GM19193 (cell line): ENCODE results near the gene KLF9.

Experiments
- POLR2A ChIP-seq: IDR thresholded peaks from 4 replicates; pipeline ENCODE4 v1.6.1; 2011; ENCODE audit not compliant: insufficient read depth, insufficient read length; ENCODE audit errors: extremely low read depth

The KLF9 gene

DNA sequence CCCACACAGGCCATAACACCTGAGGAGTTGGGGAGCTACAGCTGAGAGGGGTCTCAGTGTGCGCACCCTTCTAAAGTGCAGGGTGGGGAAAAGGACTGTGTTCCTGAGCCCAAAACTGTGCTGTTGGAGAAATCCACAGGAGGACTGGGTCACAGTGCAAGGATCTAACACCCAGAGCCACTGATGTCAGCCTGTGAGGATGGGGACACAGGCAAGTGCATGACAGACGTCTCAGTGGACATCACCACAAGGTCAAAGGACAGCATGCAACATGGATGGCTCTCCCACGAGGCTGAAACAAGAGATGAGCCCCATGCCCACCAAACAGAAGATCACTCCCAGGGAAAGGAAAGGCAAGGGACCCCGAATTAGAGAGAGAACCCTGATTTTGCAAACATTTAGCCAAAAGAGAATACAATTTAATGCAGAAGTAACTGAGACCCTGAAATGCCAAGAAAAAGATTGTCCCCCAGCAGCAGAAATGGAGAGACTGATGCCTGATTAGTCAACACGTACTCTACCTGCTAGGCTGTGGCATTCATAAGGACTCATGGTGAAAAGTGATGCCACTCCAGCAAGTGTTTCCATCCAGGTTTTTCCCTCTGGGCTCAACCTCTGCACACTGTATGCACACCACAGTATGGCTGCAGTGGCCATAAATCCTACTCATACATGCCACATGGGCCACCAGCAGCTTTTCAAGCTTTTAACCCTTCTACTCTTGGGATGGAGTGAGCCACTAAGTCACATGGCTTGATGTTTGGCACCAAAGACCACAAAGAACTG, 14.2 kb downstream of the KLF9 start:
- no peak for TF ChIP-seq POLR2A

DNA sequence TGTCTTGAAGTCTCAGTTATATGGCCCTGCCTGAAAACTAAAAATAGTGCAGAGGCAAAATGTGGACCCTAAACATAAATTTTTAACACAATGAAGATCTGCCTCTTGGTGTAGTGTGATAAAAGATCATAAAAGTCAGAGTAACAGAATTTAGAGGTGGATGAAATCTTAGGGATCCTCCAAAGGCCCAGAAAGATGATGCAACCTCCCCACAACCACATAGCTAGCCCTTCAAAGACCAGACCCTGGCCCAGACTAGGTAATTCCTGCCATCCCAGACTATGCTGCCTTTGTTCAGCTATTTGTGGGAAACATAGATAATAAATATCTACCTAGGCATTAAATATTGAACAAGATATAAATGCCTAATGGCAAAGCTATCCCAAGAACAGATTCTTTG, 15.3 kb downstream of the KLF9 start:
- TF ChIP-seq POLR2A, result no peak

DNA sequence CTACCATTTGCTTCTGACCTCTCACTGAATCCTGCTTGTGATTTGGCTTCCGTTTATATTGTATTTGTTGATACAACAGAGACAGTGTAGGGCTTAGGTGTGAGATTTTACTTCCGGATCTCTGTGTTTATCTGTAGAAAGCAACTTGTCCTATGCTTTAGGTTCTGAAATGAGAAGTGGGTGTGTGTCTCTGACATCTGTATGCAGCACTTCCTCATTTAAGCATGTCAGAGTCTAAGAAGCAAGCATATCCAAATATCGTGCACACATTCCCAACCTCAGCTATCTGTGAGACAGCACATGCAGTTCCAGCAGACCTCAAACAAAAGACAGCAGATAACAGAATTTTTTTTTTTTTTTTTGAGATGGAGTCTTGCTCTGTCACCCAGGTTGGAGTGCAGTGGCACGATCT, 16.3 kb downstream of the KLF9 start:
- no peak for TF ChIP-seq POLR2A

DNA sequence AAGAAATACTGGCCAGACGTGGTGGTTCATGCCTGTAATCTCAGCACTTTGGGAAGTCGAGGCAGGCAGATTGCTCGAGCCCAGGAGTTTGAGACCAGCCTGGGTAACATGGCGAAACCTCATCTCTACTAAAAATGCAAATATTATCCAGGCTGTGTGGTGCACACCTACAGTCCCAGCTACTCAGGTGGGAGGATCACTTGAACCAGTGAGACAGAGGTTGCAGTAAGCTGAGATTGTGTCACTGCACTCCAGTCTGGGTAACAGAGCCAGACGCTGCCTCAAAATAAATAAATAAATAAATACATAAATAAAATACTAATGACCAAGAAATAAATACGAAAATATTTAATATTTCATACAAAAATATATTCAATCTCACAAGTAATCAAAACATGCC, 18.8 kb downstream of the KLF9 start:
- TF ChIP-seq POLR2A, result no peak

DNA sequence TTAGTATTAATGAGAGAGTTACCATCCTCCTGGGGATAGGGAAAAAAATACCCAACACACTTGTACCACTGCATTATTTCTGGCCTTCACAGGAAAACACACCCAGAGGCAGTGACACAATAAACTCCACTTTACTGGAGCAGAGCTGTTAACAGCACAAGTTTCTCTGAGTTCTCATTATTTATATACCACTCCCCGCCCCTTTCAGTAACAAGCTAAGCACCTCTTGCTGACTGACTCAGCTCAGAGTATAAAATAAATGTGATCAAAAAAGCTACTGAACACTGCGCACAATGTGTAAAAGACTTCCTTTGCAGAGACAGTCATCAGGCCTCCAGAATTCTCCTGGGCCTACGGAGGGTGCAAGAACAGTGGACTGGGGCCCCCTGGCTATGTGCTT, 21.6 kb downstream of the KLF9 start:
- no peak for TF ChIP-seq POLR2A

DNA sequence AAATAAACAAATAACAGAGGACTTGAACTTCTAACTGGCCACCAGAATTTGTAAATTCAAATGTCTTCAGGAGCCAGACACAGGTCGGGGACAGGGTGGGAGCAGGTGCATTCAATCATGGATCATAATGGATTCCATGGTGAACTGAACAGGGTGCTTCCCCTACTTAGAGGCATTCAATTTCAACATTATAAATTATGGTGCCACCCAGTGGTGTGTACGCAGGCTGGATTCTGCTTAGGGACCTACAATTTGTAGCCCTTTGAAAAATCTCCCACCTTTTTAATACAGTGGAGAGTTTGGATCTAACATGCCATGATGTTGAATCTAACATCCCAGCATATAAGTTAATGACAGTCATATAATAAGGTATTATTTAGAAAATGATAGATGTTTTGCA, 22.3 kb downstream of the KLF9 start:
- TF ChIP-seq POLR2A, result no peak

DNA sequence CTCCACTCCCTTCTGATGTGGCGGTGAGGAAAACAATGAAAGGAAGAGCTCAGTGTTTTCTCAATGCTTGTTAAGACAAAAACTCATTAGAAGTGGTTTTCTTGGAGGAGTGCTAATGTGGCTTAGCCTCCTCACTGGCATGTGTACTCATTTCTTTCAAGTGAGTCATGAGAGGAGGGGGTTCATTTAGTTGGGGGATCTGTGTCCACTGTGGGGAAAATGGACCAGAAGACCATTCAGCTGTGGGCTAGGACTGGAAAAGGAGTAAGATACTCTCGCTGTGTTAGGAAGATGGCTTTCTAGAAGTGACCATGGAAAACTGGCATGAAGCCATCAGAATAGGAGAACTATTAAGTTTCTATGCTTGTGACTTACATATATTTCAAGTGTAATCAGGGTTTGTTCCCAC, 23.5 kb downstream of the KLF9 start:
- TF ChIP-seq POLR2A, result no peak

DNA sequence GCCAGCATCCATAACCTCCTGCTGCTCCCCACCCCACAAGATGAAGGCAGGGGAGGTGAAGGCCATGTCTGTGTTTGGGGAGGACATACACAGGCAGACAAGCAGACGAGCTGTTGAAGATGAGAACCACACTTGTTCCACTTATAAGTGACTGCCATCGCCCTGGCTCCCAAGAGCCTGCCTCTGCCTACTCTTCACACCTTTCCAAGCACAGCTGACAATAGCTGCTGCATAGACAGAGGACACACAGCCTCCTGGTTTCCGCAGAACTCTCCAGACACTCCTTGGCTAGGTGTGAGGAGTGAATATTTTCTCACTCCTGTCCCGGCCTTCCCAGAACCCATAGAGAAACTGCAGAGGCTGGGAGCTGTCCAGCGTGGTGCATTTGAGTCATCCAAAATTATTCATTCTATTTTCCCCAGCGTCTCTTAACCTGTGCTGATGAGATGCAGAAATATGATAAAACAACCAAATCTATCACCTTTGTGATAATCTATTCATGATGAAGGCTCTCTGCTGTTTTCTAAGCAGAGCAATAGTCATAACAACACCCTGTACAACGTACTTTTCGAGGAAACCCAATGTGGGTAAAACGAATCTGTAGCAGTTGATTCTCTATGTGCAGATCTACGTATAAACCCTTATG, 24.7 kb downstream of the KLF9 start:
- no peak for TF ChIP-seq POLR2A

DNA sequence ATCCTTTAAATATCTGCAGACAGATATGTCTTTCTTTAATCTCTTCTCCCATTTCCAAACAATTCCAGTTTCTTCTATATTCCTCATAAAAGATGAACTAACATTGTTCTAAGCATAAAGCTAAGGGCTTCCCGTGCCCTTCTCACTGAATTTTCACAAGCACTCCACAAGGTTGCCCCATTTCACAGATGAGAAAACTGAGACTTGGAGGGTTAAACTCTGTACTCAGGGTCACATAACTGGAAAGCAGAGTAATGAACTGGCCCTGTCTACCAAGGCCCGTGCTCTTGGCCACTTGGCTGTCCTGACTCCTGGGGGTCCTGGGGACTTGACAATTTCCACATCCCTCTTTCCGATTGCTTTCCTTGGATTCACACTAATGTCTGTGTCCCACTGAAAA, 25.3 kb downstream of the KLF9 start:
- no peak for TF ChIP-seq POLR2A

DNA sequence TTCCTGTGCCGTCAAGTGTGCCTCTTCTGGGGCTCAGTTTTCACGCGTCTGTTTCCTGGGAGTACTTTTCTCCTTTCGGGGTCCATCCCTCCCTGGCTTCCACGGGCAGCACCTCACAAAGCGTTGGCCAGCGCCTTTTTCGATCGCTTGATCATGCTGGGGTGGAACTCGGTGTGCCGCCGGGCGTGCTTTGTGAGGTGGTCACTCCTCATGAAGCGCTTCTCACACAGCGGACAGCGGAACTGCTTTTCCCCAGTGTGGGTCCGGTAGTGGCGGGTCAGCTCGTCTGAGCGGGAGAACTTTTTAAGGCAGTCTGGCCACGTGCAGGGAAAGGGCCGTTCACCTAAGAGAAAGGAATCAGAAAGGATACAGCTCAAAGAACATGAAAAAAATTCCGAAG, 26.8 kb downstream of the KLF9 start:
- no peak for TF ChIP-seq POLR2A

DNA sequence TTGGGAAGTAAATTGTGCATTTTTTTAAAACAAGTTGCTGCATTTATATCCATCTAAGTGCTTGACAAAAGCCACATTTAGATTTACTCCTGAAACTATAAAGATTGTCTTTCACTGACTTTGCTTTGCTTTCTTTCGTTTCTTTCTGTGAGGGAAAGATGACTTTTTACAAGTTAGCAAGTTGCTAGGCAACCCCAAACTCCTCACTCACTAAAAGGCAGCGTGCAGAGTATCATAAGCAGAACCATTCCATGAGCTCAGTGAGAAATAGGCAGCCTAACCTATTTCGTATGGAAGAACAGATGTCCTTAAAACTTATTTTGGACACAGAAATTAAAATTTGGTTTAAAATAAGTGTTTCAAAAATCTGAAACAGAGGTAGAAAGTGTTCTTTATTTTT, 29.0 kb downstream of the KLF9 start:
- TF ChIP-seq POLR2A, result no peak

DNA sequence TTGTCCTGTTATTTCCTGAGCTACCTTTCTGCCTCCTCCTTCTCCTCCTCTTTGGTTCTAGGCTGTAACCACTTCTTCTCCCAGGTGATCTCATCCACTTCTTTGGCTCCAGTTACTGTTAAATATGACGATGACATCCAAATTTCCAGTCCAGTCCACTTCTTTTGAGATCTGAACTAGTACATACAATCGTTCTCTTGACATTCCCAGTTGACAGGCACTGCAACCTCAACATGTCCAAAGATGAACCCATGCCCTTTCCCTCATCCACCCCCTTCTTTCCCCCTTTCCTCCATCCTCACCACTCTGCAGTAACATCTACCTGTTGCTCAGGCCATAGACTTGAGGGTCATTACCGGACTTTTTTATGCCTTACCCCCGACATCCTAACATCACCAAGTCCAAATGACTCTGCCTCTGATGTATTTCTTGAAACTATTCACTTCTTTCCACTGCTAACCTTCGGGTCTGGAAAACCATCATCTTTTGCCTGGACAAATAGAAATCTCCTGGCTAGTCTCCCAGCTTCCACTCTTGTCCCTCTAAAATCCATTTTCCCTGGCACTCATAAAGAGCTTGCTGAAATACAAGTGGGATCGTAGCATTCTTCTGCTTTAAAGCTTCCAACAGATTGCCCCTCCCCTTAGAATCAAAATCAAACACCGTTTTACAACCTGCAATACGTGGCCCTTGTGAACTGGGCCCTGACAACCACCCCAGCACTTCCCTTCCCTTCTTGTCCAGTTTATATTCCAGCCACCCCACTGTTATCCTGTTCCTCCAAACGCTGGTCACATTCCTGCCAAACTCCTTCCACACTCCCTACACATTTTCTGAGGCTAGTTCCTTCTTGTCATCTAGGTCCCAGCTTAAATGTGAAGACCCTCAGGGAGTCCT, 31.5 kb downstream of the KLF9 start:
- no peak for TF ChIP-seq POLR2A

DNA sequence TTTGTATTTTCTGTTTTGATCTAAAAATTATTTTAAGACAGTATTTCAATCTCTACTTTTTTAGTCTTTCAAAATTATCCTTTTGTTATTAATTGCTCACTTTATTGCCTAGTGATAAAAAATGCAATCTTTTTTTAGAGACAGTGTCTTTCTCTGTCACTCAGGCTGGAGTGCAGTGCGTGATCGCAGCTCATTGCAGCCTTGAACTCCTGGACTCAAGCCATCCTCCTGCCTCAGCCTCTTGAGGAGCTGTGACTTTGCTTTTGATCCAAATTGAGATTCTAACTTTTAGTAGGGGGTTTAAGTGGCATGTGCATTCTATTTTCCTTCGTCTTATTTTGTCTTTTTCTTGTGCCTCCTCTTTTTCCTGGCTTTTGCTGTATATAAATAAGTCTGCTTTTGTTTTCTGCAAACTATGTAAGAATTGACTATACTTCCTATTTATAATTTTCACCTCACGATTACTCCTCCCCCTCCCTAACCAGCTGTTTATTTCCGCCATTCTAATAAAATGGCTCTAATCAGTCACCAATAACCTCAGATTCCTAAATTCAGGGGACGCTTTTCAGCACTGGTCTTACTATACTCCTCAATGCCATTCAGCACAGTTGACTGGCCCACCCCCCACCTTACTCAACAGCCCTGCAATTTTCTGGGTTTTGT, 32.3 kb downstream of the KLF9 start:
- no peak for TF ChIP-seq POLR2A

DNA sequence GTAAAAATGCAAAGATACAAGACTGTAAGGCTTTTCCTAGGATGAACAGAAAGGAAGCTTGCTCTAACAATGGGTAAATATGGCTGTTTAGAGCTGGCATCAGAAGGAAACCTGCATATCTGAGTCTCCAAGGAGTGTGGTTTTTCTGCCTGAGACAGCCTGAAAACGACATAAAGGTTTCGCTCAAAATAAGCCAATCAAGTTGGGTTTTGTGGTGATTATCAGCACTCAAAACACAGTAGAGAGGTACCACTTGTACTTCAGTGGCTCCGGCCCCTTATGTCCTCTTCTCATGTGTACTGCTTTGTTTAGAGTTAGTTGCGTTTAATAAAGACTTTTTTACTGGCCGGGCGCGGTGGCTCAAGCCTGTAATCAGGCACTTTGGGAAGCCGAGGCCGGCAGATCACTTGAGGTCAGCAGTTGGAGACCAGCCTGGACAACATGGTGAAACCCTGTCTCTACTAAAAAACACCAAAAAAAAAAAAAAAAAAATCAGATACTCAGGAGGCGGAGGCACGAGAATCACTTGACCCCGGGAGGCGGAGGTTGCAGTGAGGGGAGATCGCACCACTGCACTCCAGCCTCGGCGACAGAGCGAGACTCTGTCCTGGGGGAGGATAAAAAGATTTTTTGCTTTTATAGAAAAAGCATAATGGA, 39.4 kb downstream of the KLF9 start:
- TF ChIP-seq POLR2A, result no peak
